DND-41 (cell line): Measurements from ENCODE around the gene SORL1-AS1.

Experiments used
- ATAC-seq: fragments of 200-7000 bp; cut with Tn5 transposase; 3 replicates; pipeline ENCODE4 v1.9.1; 2021; ENCODE audit warnings: low read depth; ENCODE audit not compliant: insufficient read depth
- DNase-seq: peaks from one replicate; pipeline ENCODE4 v3.0.0-alpha.2; 2020
- H2AFZ ChIP-seq: 2 replicates; pipeline ENCODE4 v1.6.0; 2012; ENCODE audit warnings: low read depth, low read length
- H3K27ac ChIP-seq: 2 replicates; pipeline ENCODE4 v1.5.1; 2012; ENCODE audit warnings: low read length, inconsistent platforms
- H3K27me3 ChIP-seq: fragments of 200-600 bp; sonication (generic); 2 replicates; pipeline ENCODE4 v1.6.0; 2012; ENCODE audit warnings: low read length, mild to moderate bottlenecking, inconsistent platforms; ENCODE audit not compliant: insufficient read depth, poor library complexity
- H3K36me3 ChIP-seq: 2 replicates; pipeline ENCODE4 v1.5.1; 2012; ENCODE audit warnings: low read length, inconsistent platforms; ENCODE audit not compliant: insufficient read depth
- H3K4me1 ChIP-seq: 2 replicates; pipeline ENCODE4 v1.5.1; 2012; ENCODE audit warnings: mild to moderate bottlenecking, low read length; ENCODE audit not compliant: insufficient read depth
- H3K4me2 ChIP-seq: 2 replicates; pipeline ENCODE4 v1.6.0; 2012; ENCODE audit warnings: mild to moderate bottlenecking, moderate library complexity, low read length, inconsistent platforms; ENCODE audit not compliant: insufficient read depth
- H3K4me3 ChIP-seq, 2 experiments: fragments of 200-600 bp in 1 of 2; shearing (Covaris generic) in 1 of 2; 2 replicates each; pipeline ENCODE4 v1.5.1; 2012 to 2016; ENCODE audit warnings: inconsistent platforms in 2 of 2, low read length in 2 of 2, mild to moderate bottlenecking in 2 of 2, low read depth in 1 of 2, moderate library complexity in 1 of 2
- H3K79me2 ChIP-seq: 2 replicates; pipeline ENCODE4 v1.6.0; 2012; ENCODE audit warnings: low read length, inconsistent platforms; ENCODE audit not compliant: insufficient read depth
- H3K9ac ChIP-seq: 2 replicates; pipeline ENCODE4 v1.6.0; 2012; ENCODE audit warnings: low read depth, mild to moderate bottlenecking, inconsistent platforms, low read length, moderate library complexity
- H3K9me3 ChIP-seq: 2 replicates; pipeline ENCODE4 v1.5.1; 2012; ENCODE audit warnings: low read length, moderate library complexity, mild to moderate bottlenecking, inconsistent platforms; ENCODE audit not compliant: insufficient read depth, severe bottlenecking
- H4K20me1 ChIP-seq: 2 replicates; pipeline ENCODE4 v1.6.0; 2012; ENCODE audit warnings: low read length; ENCODE audit not compliant: insufficient read depth
- CTCF ChIP-seq: IDR thresholded peaks from 2 replicates; pipeline ENCODE4 v1.5.1; 2012; ENCODE audit warnings: borderline replicate concordance, low read length, moderate library complexity, mild to moderate bottlenecking; ENCODE audit not compliant: poor library complexity, severe bottlenecking; ENCODE audit errors: extremely low read depth
- EZH2 ChIP-seq: IDR thresholded peaks from 3 replicates; pipeline ENCODE4 v1.6.1; 2012; ENCODE audit warnings: borderline replicate concordance, low read depth, mild to moderate bottlenecking, moderate library complexity, low read length, inconsistent platforms; ENCODE audit not compliant: severe bottlenecking

The SORL1-AS1 gene

GRCh38 chr11:121488641-121489040 is 35.9 kb upstream of the SORL1-AS1 start:
- TF ChIP-seq CTCF = no peak
- no peak for TF ChIP-seq EZH2
- no peak overlapping the region for H3K27ac ChIP-seq
- no peaks in the 10 kb centered on the region for H3K27me3 ChIP-seq
- H3K9ac ChIP-seq = no peak overlapping the region
- H4K20me1 ChIP-seq = no peaks in the 10 kb centered on the region
- H3K4me2 ChIP-seq = no peak overlapping the region
- H2AFZ ChIP-seq = no peak overlapping the region
- no peak overlapping the region for H3K4me3 ChIP-seq
- DNase-seq (no peak), ATAC-seq (no peak)
- H3K4me1 ChIP-seq = peaks cover 7% of the 10 kb centered on the region
- H3K9me3 ChIP-seq = no peaks in the 10 kb centered on the region
- H3K79me2 ChIP-seq = peaks cover 11% of the 10 kb centered on the region
- peaks cover 53% of the 10 kb centered on the region for H3K36me3 ChIP-seq

GRCh38 chr11:121488170-121488569 is 35.4 kb upstream of the SORL1-AS1 start:
- Histone ChIP-seq H3K4me2 (no peak overlapping the region), H2AFZ (no peak overlapping the region), H3K9ac (no peak overlapping the region), H3K4me1 (peaks cover 11% of the 10 kb centered on the region), H3K9me3 (no peaks in the 10 kb centered on the region), H3K79me2 (peaks cover 15% of the 10 kb centered on the region), H3K36me3 (peaks cover 53% of the 10 kb centered on the region), H3K27ac (no peak overlapping the region), H4K20me1 (no peaks in the 10 kb centered on the region), H3K27me3 (no peaks in the 10 kb centered on the region), H3K4me3 (no peak overlapping the region)
- ATAC-seq (no peak), DNase-seq (no peak)
- TF ChIP-seq CTCF (no peak), EZH2 (no peak)

GRCh38 chr11:121487191-121487590 is 34.4 kb upstream of the SORL1-AS1 start:
- ATAC-seq (no peak), DNase-seq (no peak)
- H3K4me2 ChIP-seq = no peak overlapping the region
- H3K4me1 ChIP-seq = peaks cover 21% of the 10 kb centered on the region
- H3K36me3 ChIP-seq = peaks cover 53% of the 10 kb centered on the region
- H3K9me3 ChIP-seq = no peaks in the 10 kb centered on the region
- no peaks in the 10 kb centered on the region for H4K20me1 ChIP-seq
- no peaks in the 10 kb centered on the region for H3K27me3 ChIP-seq
- H3K79me2 ChIP-seq = peaks cover 17% of the 10 kb centered on the region
- H3K4me3 ChIP-seq = no peak overlapping the region
- H2AFZ ChIP-seq = no peak overlapping the region
- TF ChIP-seq EZH2 (no peak), CTCF (no peak)
- H3K9ac ChIP-seq = no peak overlapping the region
- no peak overlapping the region; the same call in 1 of the 2 replicates for H3K27ac ChIP-seq

GRCh38 chr11:121486054-121486453 is 33.3 kb upstream of the SORL1-AS1 start:
- Histone ChIP-seq H3K9ac (no peak overlapping the region), H3K27me3 (no peaks in the 10 kb centered on the region), H3K9me3 (no peaks in the 10 kb centered on the region), H2AFZ (no peak overlapping the region), H4K20me1 (no peaks in the 10 kb centered on the region), H3K79me2 (peaks cover 17% of the 10 kb centered on the region), H3K4me3 (no peak overlapping the region), H3K4me2 (no peak overlapping the region), H3K27ac (0 out of 2 replicates have a peak overlapping the region, but pooled peaks have one; percentile 19), H3K36me3 (peaks cover 46% of the 10 kb centered on the region), H3K4me1 (peaks cover 33% of the 10 kb centered on the region)
- TF ChIP-seq EZH2 = no peak
- no peak for TF ChIP-seq CTCF
- DNase-seq = no peak
- no peak for ATAC-seq
